Hindlimb muscle (tissue), 1 donor: ENCODE measurements around the gene KATNB1. TPM values are rescaled to one million over a fixed set of nuclear protein-coding genes. Genes with fewer than 3 reads are reported as not detected.
"Not testable (repeated sequence)": the region's sequence is repeated elsewhere in the genome, so short reads cannot be mapped to it uniquely, and the experiment has no call there.

Experiments used
- DNase-seq: peaks from one replicate; pipeline ENCODE4 v3.0.0-alpha.2; 2013
- polyA plus RNA-seq: library from polyadenylated mRNA; unstranded; fragments of 120-200 nt; gene quantifications from one replicate; pipeline ENCODE4 v1.2.1, GENCODE V29; 2013; ENCODE audit not compliant: insufficient read length

The KATNB1 gene
- polyA plus RNA-seq, 1 donor: 53.8 TPM

DNA sequence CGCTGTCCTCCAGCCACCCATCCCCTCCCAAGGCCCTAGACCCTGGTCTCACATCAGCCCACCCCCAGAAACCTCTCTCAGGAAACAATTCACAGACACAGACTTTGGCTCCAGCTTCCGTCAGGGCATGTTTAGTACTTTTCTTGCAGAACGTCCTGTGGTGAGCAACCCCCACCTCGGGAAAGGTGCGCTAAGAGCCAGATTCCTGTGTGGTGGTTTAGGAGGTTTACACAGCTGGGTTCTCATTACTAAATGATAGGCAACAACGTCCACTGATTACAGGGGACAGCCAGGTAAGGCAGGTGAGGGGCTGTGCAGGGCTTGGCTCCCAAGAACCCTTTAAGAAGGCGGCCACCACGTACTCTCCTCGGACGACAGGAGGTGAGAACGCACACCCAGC is 37.4 kb downstream of the KATNB1 start:
- DNase-seq: no peak

DNA sequence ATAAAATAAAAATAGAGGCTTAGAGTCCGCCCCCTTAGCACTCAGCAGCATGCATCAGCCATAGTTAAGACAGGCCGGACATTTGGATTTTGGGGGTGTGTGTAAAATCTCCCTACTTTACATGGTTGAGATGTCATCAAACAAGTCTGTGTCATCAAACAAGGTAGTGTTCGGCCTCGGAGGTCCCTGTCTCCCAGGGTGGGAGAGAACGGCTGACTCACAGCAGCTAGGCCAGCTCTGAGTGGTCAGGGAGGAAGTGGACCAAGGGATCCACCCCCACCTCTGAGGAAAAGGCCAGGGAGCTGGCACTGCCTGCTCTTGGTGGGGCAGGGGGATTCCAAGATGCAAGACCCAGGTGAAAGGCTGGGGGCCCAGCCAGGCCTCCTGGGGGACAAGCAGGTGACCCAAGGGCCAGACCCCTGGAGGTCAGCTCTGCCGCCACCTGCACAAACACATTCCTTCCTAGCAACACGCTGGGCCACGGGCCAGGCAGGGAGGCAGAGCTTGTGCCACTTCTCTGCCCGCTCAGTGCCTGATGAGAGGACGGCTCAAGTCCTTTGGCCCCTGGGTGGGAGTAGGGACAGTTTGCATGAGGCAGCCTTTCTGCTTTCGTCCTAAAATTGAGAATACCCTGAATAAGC is 38.2 kb downstream of the KATNB1 start:
- DNase-seq: no peak

DNA sequence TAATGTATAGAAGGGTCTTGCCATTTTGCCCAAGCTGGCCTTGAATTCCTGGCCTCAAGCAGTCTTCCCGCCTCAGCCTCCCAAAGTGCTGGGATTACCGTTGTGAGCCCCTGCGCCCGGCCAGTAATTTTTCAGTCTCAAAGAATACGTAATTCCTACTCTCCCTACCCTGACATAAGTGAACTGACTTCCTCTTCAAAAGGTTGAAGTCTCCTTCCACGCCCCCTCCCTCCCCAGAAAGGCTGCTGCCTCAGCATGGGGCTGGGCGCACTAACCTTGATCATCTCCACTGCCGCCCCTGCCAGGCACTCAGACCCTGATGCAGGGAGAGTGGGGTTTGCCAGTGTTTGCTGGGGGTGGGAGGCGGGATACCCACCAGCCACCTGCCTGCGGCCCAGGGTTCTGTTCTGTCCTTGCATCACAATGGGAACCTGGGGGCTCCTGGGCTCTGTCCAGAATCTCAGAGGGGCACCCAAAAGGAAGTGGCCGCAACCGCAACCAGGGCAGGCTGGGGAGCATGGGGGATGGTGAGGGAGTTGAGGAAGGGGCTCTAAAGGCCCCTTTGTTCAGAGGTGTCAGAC is 39.2 kb downstream of the KATNB1 start:
- no peak for DNase-seq

DNA sequence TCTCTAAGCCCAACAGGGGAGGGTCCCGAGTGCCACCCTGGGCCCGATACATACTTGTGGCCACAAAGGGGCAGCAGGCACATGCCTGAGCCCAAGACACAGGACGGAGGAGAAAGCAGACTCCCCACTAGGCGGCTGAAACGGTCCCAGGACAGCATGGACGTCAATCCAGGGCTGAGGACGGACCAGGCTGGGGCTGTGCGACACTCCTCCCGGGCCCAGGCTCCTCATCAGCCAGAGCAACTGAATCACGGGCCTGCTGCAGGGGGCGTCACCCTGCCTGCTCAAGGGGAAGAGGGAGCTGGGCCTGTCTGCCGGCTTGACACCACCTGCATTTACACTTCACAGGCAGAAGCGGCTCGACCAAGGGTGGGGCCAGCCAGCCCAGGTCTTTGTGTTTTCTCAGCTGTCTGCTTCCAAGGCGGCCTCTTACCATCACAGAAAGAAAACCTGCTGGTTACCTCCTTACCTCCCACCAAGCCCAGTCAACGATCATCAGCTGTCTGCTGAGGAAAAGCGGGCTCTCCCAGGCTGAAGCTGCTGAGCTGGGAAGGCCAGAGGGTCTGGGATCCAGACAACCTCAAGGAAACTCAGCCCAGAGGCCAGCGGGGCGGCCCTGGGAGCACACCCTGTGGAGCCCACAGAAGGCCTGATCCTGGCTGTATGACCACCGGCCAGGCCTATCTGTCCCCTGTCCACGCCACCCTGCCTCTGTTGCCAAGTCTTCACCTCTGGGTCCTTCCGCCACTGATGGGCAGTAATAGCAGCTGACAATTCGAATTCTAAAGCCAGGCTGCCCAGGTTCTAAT is 40.3 kb downstream of the KATNB1 start:
- DNase-seq: no peak

DNA sequence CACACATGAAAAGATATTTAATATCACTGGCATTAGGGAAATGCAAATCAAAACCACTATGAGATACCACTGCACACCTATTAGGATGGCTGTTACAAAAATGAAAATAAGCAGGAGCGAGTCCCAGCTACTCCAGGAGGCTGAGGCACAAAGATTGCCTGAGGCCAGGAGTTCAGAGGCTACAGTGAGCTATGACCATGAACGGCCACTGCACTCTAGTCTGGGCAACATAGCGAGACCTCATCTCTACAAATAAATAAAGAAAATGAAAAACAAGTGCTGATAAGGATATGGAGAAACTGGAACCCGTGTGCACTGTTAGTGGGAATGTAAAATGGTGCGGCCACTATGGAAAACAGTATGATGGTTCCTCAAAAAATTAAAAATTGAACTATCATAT is 43.1 kb downstream of the KATNB1 start:
- no peak for DNase-seq

DNA sequence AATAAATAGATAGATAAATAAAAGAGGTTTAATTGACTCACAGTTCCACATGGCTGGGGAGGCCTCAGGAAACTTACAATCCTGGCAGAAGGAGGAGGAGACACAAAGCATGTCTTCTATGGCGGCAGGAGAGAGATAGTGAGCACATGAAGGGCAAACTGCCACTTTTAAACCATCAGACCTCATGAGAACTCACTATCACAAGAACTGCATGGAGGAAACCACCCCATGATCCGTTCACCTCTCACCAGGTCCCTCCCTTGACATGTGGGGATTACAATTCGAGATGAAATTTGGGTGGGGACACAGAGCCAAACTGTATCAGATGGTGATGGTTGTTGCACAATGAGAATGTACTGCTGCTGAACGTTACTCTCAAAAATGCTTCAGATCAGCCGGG is 44.3 kb downstream of the KATNB1 start:
- not testable (repeated sequence) for DNase-seq

DNA sequence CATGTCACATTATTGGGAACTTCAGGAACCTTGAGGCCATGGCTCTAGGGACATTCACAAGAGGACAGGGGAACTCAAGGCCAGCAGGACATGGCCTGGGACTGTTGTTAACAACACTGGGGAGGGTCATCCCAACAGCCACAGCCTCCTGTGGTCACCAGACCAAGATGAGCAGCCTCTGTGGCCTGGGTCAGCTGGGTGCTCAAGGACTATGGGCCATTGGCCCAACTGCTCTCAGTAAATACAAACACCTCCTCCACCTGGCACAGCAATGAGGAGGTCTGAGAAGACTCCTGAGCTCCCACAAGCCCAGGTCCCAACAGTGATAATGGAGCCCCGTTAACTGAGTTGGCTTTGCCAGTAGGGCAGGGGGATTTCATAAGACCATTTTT is 45.8 kb downstream of the KATNB1 start:
- DNase-seq: no peak

DNA sequence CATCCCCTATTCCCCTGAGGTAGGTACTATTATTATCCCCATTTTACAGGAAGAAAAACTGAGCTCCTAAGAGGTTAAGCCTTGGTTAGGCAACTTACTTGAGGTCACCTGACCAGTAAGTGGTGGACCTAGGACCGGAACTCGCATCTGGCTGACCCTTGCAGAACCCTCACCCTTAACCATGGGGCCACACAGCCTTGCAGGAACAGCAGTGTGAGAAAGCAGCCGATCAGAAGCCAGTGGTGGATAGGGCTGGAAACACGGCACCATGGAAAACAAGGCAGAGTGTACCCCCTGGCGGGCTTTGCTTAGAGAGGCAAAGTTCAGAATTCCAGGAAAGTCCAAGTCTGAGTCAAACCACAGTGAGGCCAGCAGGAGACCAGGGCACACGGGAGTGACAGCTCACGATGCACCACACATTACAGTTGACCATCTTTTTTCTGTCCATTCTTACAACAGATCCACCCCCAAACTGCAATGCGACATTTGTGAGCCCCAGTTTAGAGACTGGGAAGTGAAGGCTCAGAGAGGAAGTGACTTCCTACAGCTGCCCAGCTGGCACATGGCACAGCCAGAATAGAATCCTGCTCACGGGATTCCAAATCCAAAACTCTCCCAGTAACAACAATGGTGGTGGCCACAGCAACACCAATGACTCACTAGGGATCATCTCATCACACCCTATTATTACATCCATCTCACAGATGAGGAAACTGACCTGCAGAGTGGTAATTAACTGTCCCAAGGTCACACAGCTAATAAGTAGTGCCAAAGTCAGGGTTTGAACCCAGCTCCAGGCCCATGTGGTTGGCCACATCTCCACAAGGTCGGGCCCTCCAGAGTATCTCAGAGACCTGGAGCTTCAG is 46.4 kb downstream of the KATNB1 start:
- no peak for DNase-seq

DNA sequence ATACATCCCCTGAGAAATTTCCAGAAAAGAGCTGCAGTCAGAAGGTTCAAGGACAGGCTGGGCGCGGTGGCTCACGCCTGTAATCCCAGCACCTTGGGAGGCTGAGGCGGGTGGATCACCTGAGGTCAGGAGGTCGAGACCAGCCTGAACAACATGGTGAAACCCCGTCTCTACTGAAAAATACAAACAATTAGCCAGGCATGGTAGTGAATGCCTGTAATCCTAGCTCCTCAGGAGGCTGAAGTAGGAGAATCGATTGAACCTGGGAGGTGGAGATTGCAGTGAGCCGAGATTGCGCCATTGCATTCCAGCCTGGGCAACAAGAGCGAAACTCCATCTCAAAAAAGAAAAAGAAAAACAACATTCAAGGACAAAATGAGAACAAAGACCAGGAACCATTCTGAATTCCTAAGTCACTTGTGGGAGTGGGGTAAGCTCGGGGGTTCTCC is 47.1 kb downstream of the KATNB1 start:
- not testable (repeated sequence) for DNase-seq

DNA sequence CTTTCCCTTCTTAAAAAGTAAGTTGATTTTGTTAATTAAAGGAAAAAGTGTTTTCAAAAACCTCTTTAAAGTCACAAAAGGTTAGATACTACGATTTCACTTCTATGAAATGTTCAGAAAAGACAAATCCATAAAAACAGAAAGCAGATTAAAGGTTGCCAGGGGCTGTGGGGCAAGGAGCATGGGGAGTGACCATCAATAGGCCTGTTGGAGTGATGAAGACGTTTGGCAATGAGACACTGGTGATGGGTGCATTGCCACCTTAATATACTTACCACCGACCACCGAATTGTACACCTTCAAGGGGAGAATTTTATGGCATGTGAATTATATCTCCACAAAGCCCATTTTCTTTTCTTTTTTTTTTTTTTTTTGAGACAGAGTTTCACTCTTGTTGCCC is 47.5 kb downstream of the KATNB1 start:
- DNase-seq: no peak

DNA sequence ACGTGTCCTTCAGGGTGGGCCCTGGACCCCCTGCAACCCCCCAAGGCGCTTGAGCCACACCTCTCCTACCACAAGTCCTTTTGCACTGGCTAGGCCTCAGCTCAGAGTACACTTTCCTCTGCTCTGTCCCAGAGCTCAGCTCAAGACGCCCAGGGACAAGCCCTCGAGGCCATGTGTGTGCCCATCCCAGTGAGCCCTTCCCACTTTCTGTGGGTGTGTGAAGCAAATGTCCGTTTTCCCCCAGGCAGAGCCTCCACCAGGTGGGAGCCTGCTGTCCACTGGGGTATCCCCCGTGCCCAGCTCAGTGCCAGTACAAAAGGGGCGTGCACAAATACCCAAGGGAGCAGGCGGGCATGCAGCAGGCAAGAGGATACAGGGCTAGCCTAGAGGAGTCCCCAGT is 48.3 kb downstream of the KATNB1 start:
- no peak for DNase-seq

DNA sequence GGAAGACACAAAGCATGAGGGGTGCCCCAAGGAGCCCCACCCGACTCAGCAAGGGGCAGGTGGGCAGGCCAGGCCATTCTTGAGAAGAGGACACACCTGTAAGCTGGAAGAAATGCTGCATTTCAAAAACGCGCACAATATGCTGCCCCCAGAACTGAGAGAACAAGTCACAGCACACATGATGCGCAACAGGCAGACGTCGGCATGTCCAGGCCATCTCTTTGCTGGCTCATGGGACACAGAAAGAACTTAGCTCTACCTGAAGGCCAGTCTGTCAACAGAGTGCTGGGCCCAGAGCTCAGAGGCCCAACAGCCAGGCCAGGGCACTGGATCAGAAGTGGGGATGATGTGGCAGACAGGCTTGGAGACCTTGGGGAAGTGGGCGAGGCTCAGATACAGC is 48.8 kb downstream of the KATNB1 start:
- no peak for DNase-seq

DNA sequence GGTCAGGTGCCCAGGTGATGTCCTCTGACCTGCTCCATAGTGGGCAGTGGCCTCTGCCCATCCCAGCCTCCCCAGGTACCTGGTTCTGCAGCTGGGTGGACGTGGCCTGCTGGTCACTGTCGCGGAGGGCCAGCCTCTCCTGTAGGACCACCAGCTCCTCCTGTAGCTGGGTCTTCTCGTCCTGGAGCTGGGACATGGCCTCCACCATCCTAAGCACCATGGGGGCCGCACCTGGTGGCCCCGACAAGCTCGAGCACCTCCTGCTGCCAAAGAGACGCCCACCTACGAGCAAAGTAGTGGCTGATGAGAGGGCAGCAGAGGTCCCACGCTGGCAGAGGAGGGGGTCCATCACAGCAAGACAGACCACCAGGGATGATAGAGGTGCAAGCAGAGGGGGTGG is 49.8 kb downstream of the KATNB1 start:
- no peak for DNase-seq

DNA sequence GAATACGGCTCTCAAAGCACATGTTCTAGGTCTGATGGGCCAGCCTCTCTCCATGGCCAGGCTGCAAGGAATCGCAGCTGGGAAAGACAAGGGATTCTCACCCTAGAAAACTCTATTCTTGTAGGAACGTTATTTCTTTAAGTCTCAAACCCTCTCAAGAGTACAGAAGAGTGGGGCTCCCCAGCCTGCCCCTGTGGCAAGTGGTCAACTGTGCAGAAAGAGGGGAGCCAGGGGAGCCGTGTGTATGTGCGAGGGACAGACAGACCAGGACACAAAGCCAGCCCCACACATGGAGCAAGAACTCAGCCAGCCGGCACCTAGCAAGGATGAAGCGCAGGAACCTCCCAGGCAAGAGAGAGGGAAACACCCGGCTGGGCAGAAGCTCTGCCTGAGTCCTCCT is 50.4 kb downstream of the KATNB1 start:
- DNase-seq: no peak

DNA sequence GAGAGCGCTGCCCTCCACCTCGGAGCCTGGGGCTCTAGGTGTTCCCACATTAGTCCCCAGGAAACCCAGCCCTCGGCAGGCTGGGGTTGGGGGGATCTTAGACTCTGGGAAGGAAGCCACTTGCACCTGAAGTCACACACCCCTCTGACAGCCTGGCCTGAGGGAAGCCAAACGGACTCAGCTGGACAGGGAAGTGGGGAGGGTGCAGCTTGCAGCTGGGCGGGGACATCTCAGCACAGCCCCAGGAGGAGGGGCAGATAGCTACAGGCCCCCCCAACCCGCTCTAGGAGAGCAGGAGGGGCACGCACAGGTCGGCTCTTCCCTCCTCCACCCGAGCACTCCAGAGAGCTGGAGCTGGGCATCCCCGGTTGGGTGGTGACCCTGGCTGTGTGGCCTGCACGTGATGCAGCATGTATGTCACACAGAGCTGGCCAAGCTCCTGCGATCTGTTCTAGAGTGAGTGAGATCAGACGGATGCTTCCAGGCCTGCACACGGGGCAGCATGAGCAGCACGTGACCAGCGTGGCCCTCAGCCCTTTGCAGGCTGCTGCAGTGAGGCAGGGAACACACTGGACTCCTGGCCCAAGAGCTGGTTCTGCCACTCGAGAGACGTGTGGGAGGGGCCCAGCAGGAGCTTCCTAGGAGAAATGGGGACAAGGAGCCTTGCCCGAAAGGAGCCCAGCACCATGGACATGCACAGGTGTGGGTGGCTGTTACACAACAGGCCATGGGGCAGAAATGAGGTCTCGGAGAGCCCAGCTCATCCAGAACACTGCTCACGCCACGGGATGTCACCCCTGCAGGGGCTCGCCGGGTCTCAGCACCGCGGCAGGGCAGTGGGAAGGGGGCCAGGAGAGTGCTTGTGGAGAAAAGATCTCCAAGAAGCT is 51.3 kb downstream of the KATNB1 start:
- DNase-seq: peak; percentile 34

DNA sequence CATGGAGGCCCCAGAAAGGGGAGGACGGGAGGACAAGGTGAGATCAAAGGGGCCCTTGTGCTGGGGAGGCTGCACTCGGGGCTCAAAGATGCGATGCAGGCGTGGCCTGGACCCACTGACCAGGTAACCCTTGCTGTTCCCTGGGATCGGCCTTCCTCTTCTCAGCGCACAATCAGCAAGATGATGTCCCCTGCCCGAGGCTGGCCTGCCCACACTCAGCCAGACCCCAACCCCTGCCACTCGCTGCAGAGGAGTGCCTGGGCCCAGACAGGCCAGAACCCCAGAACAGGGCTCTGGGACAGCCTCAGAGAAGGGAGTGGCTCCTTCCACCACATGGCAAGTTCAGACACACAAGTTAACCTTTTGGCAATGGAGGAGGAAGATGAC is 51.9 kb downstream of the KATNB1 start:
- no peak for DNase-seq

DNA sequence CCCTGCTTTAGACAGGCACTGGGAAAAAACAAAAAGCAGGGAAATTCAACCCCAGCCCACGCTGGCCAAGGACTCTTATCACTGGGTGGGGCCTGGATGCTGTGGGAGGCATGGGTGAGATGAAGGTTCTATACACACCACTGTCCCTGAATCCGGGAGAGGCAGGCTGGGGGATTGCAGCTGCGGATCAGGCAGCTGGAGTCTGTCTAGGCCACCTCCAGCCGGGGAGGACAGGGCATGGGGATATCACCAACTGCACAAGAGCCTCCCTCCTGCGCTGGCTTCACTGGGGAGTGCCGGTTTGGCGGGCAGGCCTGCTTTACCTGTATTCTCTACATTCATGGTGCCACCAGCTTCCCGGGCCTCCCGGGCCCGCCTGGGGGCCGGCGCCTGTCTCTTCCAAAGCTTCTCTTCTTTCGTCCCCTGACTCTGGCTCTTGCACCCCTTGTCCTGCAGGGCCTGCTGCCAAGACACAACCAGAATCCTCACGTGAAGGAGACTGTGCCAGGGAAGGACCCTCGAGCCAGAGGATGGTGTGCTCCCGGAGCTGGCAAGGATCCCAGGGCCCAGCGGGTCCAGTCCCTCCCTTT is 52.8 kb downstream of the KATNB1 start:
- DNase-seq: no peak

DNA sequence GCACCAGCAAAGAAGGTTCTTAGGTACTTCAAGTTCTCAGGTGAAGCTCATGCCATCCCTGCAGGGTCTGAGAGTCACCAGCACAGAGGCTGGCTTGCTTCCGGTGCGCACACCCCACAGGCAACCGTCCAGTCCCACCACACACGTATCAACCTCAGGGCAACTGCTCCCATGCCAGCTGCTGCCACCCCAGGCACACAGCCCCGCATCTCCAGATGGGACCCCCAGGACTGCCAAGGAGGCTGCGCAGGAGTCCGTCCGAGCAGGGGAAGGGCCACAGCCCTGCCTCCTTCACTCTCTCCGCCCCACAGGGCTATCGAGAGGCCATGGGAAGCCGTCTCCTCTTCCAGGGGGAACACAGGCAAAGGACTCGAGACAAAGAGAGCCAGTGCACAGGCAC is 53.4 kb downstream of the KATNB1 start:
- DNase-seq: no peak

DNA sequence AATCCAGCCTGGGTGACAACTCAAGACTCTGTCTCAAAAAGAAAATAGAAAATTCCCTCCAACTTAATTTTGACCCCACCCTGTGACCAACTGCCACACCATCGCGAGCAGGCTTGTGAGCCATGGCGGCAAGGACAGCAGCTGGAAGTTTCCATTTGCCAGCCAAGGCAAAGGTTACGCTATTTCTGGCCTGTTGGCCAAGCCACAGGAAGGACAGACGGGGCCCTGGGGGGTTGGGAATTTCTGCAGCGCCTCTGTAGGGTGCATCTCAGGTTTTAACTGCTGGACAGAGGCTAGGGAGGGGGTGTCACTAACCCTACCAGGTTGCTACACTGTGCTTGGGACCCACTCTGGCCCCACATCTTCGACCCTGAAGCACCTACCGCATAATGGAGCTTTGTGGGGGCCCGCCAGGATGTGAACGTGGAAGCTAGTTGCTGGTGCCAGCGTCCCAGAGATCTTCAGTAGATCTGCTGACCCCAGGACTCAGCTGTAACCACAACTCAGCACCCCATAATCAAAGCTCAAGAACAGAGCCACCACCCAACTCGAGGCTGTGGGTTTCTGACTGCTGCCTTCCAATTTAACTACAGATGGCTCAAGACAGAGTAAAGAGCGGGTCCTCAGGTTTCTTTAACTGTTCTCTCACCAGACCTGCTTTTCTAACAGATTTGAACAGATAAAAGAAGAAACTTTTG is 55.8 kb downstream of the KATNB1 start:
- no peak for DNase-seq

DNA sequence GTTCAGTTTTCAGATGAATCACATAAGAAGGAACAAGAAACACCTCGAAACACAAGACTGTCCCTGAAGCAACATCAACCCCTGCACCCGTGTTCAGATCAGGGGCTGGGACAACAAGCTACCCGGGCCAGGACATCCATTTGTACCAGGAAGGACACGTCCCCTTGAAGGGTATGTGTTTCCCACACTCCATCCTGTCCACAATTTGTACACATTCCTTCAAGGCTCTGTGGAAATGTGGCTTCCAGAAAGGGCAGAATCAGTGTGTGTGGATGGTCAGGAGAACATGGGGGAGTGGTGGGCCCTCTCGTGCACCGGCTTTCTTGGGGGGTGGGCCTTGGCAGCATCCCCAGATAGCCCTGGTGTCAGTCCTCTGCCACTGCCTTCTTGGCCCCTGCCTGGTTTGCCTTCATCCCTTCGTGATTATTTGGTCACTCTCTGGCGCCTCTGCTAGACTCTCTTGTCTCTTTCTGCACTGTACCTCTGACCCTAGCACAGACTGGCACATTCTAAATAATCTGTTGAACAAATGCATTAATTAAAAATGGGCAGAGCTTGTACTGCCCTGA is 56.4 kb downstream of the KATNB1 start:
- no peak for DNase-seq
